ENCODE data around the gene HID1.
"Not testable (repeated sequence)": the region's sequence is repeated elsewhere in the genome, so short reads cannot be mapped to it uniquely, and the experiment has no call there.

The HID1 gene

GRCh38 chr17:74916136-74916850 lies 56.3 kb downstream of the HID1 start:
- no peak overlapping the region for H3K27ac ChIP-seq (ENCODE audit: low read length)
- no peaks in the 10 kb centered on the region for H3F3A ChIP-seq (ENCODE audit: insufficient read depth, low read length)
- no peak for TF ChIP-seq CTCF (IDR thresholded peaks at IDR 0.05; ENCODE audit: low read length)
- TF ChIP-seq EZH2 (optimal IDR thresholded peaks at IDR 0.05; ENCODE audit: low read depth, low read length), result no peak
- TF ChIP-seq EZH2phosphoT487 (IDR thresholded peaks at IDR 0.05; ENCODE audit: low read length), result no peak
- H3K36me3 ChIP-seq (replicated peaks; ENCODE audit: insufficient read depth, low read length), result no peaks in the 10 kb centered on the region
- H3K9me2 ChIP-seq (replicated peaks; ENCODE audit: insufficient read depth, low read length), result no peaks in the 10 kb centered on the region
- H4K20me1 ChIP-seq (ENCODE audit: insufficient read depth, low read length), result no peaks in the 10 kb centered on the region
- H3K27me3 ChIP-seq (replicated peaks; ENCODE audit: insufficient read depth, low read length), result peaks cover 66% of the 10 kb centered on the region
- no peaks in the 10 kb centered on the region for H3K4me1 ChIP-seq (ENCODE audit: low read length)
- no peak overlapping the region for H3K9ac ChIP-seq (ENCODE audit: low read length)
- no peak overlapping the region for H3K4me3 ChIP-seq (ENCODE audit: low read length)
- DNase-seq, result no peak
- H2AFZ ChIP-seq (ENCODE audit: low read length), result no peak overlapping the region
- H3K9me3 ChIP-seq (replicated peaks; ENCODE audit: insufficient read depth, low read length), result no peaks in the 10 kb centered on the region
- no peak overlapping the region for H3K4me2 ChIP-seq (ENCODE audit: low read depth, low read length)
- no peaks in the 10 kb centered on the region for H3K79me2 ChIP-seq (ENCODE audit: low read length)

- H3K4me2 ChIP-seq (ENCODE audit: low read depth, low read length); H3K4me3 ChIP-seq (ENCODE audit: low read length); H4K20me1 ChIP-seq (ENCODE audit: insufficient read depth, low read length); H3K9ac ChIP-seq (ENCODE audit: low read length); H2AFZ ChIP-seq (ENCODE audit: low read length); H3F3A ChIP-seq (ENCODE audit: insufficient read depth, low read length); H3K4me1 ChIP-seq (ENCODE audit: low read length); DNase-seq; H3K9me2 ChIP-seq (replicated peaks; ENCODE audit: insufficient read depth, low read length); H3K27ac ChIP-seq (ENCODE audit: low read length); H3K9me3 ChIP-seq (replicated peaks; ENCODE audit: insufficient read depth, low read length); H3K36me3 ChIP-seq (replicated peaks; ENCODE audit: insufficient read depth, low read length); H3K79me2 ChIP-seq (ENCODE audit: low read length): not testable (repeated sequence)
- H3K27me3 ChIP-seq (replicated peaks; ENCODE audit: insufficient read depth, low read length), result peaks cover 27% of the 10 kb centered on the region
Measured at GRCh38 chr17:74911423-74911822, 61.1 kb downstream of the HID1 start.

- H3K4me1 ChIP-seq (ENCODE audit: low read length), result not testable (repeated sequence)
Measured at GRCh38 chr17:74909097-74909496, 63.5 kb downstream of the HID1 start.

GRCh38 chr17:74907012-74907411 lies 65.5 kb downstream of the HID1 start:
- Histone ChIP-seq H2AFZ (ENCODE audit: low read length) (no peak overlapping the region), H3K4me3 (ENCODE audit: low read length) (no peak overlapping the region)

More at GRCh38 chr17:74909097-74909496, 63.5 kb downstream of the HID1 start:
- H3K79me2 ChIP-seq (ENCODE audit: low read length); H4K20me1 ChIP-seq (ENCODE audit: insufficient read depth, low read length); H3F3A ChIP-seq (ENCODE audit: insufficient read depth, low read length); H3K4me3 ChIP-seq (ENCODE audit: low read length); H3K36me3 ChIP-seq (replicated peaks; ENCODE audit: insufficient read depth, low read length); H3K9ac ChIP-seq (ENCODE audit: low read length); DNase-seq; H3K4me2 ChIP-seq (ENCODE audit: low read depth, low read length); H3K27ac ChIP-seq (ENCODE audit: low read length); H2AFZ ChIP-seq (ENCODE audit: low read length); H3K9me3 ChIP-seq (replicated peaks; ENCODE audit: insufficient read depth, low read length); H3K9me2 ChIP-seq (replicated peaks; ENCODE audit: insufficient read depth, low read length): not testable (repeated sequence)
- peaks cover 30% of the 10 kb centered on the region for H3K27me3 ChIP-seq (replicated peaks; ENCODE audit: insufficient read depth, low read length)

GRCh38 chr17:74906214-74906793 lies 66.3 kb downstream of the HID1 start:
- H3K27me3 ChIP-seq (replicated peaks; ENCODE audit: insufficient read depth, low read length), result peaks cover 49% of the 10 kb centered on the region
- not testable (repeated sequence) for H3K4me2 ChIP-seq (ENCODE audit: low read depth, low read length); H3K9me3 ChIP-seq (replicated peaks; ENCODE audit: insufficient read depth, low read length); H3K9ac ChIP-seq (ENCODE audit: low read length); H2AFZ ChIP-seq (ENCODE audit: low read length); H3K36me3 ChIP-seq (replicated peaks; ENCODE audit: insufficient read depth, low read length); H3K4me1 ChIP-seq (ENCODE audit: low read length); H3F3A ChIP-seq (ENCODE audit: insufficient read depth, low read length); DNase-seq; H4K20me1 ChIP-seq (ENCODE audit: insufficient read depth, low read length); H3K9me2 ChIP-seq (replicated peaks; ENCODE audit: insufficient read depth, low read length); H3K79me2 ChIP-seq (ENCODE audit: low read length); H3K4me3 ChIP-seq (ENCODE audit: low read length); H3K27ac ChIP-seq (ENCODE audit: low read length)

More at GRCh38 chr17:74907012-74907411, 65.5 kb downstream of the HID1 start:
- no peaks in the 10 kb centered on the region for H3K9me2 ChIP-seq (replicated peaks; ENCODE audit: insufficient read depth, low read length)
- H3K27ac ChIP-seq (ENCODE audit: low read length), result no peak overlapping the region
- H3K9ac ChIP-seq (ENCODE audit: low read length), result no peak overlapping the region
- H3F3A ChIP-seq (ENCODE audit: insufficient read depth, low read length), result no peaks in the 10 kb centered on the region
- TF ChIP-seq CTCF (IDR thresholded peaks at IDR 0.05; ENCODE audit: low read length), result no peak
- no peaks in the 10 kb centered on the region for H3K36me3 ChIP-seq (replicated peaks; ENCODE audit: insufficient read depth, low read length)
- peaks cover 46% of the 10 kb centered on the region for H3K27me3 ChIP-seq (replicated peaks; ENCODE audit: insufficient read depth, low read length)
- no peak overlapping the region for H3K4me2 ChIP-seq (ENCODE audit: low read depth, low read length)
- no peaks in the 10 kb centered on the region for H3K9me3 ChIP-seq (replicated peaks; ENCODE audit: insufficient read depth, low read length)
- no peaks in the 10 kb centered on the region for H4K20me1 ChIP-seq (ENCODE audit: insufficient read depth, low read length)
- no peaks in the 10 kb centered on the region for H3K4me1 ChIP-seq (ENCODE audit: low read length)
- DNase-seq, result no peak
- no peaks in the 10 kb centered on the region for H3K79me2 ChIP-seq (ENCODE audit: low read length)
